GM23338 (cell line): Measurements from ENCODE around the gene SERPINI2.

ENCODE experiments used
- CREB1 ChIP-seq: fragments of 250-450 bp; sonication (Bioruptor Pico); IDR thresholded peaks from 2 replicates; pipeline ENCODE4 v1.5.0; 2020; ENCODE audit warnings: low read depth, mild to moderate bottlenecking, moderate library complexity
- EZH2 ChIP-seq: fragments of 200-600 bp; sonication (generic); IDR thresholded peaks from one replicate; pipeline ENCODE4 v1.8.0; 2017; ENCODE audit warnings: antibody characterized with exemption, mild to moderate bottlenecking, low read depth; ENCODE audit not compliant: unreplicated experiment
- EZH2phosphoT487 ChIP-seq: fragments of 200-600 bp; sonication (generic); IDR thresholded peaks from one replicate; pipeline ENCODE4 v1.8.1; 2018; ENCODE audit warnings: antibody characterized with exemption; ENCODE audit not compliant: unreplicated experiment
- JUNB ChIP-seq: IDR thresholded peaks from one replicate; pipeline ENCODE4 v1.6.1; 2016; ENCODE audit warnings: antibody characterized with exemption; ENCODE audit not compliant: unreplicated experiment
- NANOG ChIP-seq: IDR thresholded peaks from 2 replicates; pipeline ENCODE4 v1.6.1; 2016; ENCODE audit warnings: antibody characterized with exemption, borderline replicate concordance
- POLR2AphosphoS5 ChIP-seq: IDR thresholded peaks from 2 replicates; pipeline ENCODE4 v1.6.1; 2016; ENCODE audit warnings: antibody characterized with exemption, low read depth
- ZNF114 ChIP-seq: fragments of 250-450 bp; sonication (Bioruptor Pico); IDR thresholded peaks from 2 replicates; pipeline ENCODE4 v1.5.0; 2020; ENCODE audit warnings: mild to moderate bottlenecking, moderate library complexity
- ZNF331 ChIP-seq: fragments of 250-450 bp; sonication (Bioruptor Pico); IDR thresholded peaks from 2 replicates; pipeline ENCODE4 v1.5.0; 2020; ENCODE audit warnings: low read depth, mild to moderate bottlenecking, moderate library complexity
- TF ChIP-seq, protein P1 (sequence below), 2 experiments: fragments of 200-600 bp in 1 of 2; sonication (generic) in 1 of 2; conservative IDR thresholded peaks; 2 replicates each; pipeline versions ENCODE4 v1.5.1 to v1.6.1; 2016 to 2017; ENCODE audit warnings: antibody characterized with exemption in 2 of 2, low read depth in 2 of 2, mild to moderate bottlenecking in 2 of 2, moderate library complexity in 1 of 2
- TF ChIP-seq, protein P2 (sequence below): IDR thresholded peaks from one replicate; pipeline ENCODE4 v1.6.1; 2018; ENCODE audit warnings: antibody characterized with exemption; ENCODE audit not compliant: unreplicated experiment
- TF ChIP-seq, protein P3 (sequence below): IDR thresholded peaks from 2 replicates; pipeline ENCODE4 v1.6.1; 2016; ENCODE audit warnings: antibody characterized with exemption

DNA sequence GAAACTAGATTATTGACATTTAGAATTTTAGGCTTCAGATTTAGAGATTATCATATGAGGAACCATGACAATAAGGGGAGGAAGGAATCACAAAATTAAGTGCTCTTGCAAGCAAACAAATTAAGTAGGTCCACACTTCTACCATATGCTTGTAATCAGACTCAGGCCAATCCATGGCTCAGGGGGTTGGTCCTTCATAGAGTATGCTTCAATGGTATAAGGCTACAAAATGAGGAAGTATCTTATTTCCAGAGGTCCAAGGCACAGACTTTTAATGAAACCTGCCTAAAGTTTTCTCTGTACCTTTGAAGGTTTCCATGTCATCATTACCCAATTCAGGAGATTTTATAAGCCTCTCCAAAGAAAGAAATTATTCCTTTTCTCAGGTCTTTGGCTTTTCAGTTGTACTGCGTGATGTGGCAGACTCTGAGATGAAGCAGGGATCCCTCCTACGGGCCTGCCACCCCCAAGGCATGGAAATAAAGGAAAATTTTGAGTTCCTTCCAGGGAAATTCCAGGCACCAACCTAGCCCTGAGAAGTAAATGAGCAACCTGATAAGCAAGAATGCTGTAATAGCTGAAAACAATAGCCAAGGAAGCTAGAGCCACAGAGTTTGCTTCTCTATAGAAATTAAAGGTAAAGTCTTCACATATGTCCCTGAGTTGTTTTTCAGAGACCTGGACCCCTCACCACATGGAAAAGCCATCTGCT is 36.3 kb downstream of the SERPINI2 start:
- TF ChIP-seq, protein P1, sequence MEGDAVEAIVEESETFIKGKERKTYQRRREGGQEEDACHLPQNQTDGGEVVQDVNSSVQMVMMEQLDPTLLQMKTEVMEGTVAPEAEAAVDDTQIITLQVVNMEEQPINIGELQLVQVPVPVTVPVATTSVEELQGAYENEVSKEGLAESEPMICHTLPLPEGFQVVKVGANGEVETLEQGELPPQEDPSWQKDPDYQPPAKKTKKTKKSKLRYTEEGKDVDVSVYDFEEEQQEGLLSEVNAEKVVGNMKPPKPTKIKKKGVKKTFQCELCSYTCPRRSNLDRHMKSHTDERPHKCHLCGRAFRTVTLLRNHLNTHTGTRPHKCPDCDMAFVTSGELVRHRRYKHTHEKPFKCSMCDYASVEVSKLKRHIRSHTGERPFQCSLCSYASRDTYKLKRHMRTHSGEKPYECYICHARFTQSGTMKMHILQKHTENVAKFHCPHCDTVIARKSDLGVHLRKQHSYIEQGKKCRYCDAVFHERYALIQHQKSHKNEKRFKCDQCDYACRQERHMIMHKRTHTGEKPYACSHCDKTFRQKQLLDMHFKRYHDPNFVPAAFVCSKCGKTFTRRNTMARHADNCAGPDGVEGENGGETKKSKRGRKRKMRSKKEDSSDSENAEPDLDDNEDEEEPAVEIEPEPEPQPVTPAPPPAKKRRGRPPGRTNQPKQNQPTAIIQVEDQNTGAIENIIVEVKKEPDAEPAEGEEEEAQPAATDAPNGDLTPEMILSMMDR (conservative IDR thresholded peaks at IDR 0.05; ENCODE audit: low read depth in 2 of 2): no peak
- TF ChIP-seq ZNF114 (CRISPR knock-in tag) (no peak), POLR2AphosphoS5 (no peak), EZH2phosphoT487 (no peak), EZH2 (no peak), ZNF331 (CRISPR knock-in tag) (no peak), CREB1 (no peak), JUNB (no peak), NANOG (no peak)
- TF ChIP-seq, protein P2, sequence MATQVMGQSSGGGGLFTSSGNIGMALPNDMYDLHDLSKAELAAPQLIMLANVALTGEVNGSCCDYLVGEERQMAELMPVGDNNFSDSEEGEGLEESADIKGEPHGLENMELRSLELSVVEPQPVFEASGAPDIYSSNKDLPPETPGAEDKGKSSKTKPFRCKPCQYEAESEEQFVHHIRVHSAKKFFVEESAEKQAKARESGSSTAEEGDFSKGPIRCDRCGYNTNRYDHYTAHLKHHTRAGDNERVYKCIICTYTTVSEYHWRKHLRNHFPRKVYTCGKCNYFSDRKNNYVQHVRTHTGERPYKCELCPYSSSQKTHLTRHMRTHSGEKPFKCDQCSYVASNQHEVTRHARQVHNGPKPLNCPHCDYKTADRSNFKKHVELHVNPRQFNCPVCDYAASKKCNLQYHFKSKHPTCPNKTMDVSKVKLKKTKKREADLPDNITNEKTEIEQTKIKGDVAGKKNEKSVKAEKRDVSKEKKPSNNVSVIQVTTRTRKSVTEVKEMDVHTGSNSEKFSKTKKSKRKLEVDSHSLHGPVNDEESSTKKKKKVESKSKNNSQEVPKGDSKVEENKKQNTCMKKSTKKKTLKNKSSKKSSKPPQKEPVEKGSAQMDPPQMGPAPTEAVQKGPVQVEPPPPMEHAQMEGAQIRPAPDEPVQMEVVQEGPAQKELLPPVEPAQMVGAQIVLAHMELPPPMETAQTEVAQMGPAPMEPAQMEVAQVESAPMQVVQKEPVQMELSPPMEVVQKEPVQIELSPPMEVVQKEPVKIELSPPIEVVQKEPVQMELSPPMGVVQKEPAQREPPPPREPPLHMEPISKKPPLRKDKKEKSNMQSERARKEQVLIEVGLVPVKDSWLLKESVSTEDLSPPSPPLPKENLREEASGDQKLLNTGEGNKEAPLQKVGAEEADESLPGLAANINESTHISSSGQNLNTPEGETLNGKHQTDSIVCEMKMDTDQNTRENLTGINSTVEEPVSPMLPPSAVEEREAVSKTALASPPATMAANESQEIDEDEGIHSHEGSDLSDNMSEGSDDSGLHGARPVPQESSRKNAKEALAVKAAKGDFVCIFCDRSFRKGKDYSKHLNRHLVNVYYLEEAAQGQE: no peak
- TF ChIP-seq, protein P3, sequence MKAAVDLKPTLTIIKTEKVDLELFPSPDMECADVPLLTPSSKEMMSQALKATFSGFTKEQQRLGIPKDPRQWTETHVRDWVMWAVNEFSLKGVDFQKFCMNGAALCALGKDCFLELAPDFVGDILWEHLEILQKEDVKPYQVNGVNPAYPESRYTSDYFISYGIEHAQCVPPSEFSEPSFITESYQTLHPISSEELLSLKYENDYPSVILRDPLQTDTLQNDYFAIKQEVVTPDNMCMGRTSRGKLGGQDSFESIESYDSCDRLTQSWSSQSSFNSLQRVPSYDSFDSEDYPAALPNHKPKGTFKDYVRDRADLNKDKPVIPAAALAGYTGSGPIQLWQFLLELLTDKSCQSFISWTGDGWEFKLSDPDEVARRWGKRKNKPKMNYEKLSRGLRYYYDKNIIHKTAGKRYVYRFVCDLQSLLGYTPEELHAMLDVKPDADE: no peak
